ENCODE data around the gene WDR46. TPM values are rescaled to one million over a fixed set of nuclear protein-coding genes. Genes with fewer than 3 reads are reported as not detected.

WDR46 gene
- total RNA-seq, 1 experiment from 2014 or later: 90.6 TPM

DNA sequence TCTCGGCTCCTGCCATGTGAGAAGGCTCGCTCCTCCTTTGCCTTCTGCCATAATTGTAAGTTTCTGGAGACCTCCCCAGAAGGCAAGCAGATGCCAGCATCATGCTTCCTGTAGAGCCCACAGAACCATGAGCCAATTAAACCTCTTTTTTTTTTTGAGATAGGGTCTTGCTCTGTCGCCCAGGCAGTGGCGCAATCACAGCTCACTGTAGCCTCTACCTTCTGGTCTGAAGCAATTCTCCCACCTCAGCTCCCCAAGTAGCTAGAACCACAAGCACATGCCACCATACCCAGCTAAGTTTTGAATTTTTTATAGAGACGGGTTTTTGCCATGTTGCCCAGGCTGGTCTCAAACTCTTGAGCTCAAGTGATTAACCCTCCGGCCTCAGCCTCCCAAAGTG is 52.2 kb downstream of the WDR46 start:
- BruUV-seq (replicated peaks): no TSS peak
- RAD21 ChIA-PET (ENCODE audit: low non-redundant PET in 1 of 2, low total read pairs in 2 of 2, uncharacterized antibody in 2 of 2, unreplicated experiment in 2 of 2): no interaction called here
- Histone ChIP-seq H3K9ac (ENCODE audit: low read length) (no peak overlapping the region), H3K9me3 (ENCODE audit: control insufficient read depth in 1 of 2, insufficient read depth in 1 of 2, low read depth in 1 of 2, low read length in 2 of 2) (no peaks in the 10 kb centered on the region), H2AFZ (ENCODE audit: low read depth, low read length, poor library complexity, severe bottlenecking) (no peak overlapping the region), H3K79me2 (ENCODE audit: insufficient read depth, low read length) (no peaks in the 10 kb centered on the region), H3K36me3 (ENCODE audit: control insufficient read depth in 1 of 2, insufficient read depth in 2 of 2, low read length in 2 of 2) (no peaks in the 10 kb centered on the region), H3K9me2 (ENCODE audit: insufficient read depth) (no peaks in the 10 kb centered on the region), H3K27me3 (ENCODE audit: insufficient read depth, low read length) (no peaks in the 10 kb centered on the region; the same call in 1 of the 2 replicates), H4K20me1 (ENCODE audit: insufficient read depth) (no peaks in the 10 kb centered on the region), H3K4me1 (ENCODE audit: control insufficient read depth in 1 of 2, insufficient read depth in 2 of 2, low read length in 2 of 2) (no peaks in the 10 kb centered on the region), H3K27ac (ENCODE audit: low read depth, low read length) (no peak overlapping the region), H3K4me3 (replicated peaks in 1 of 2; ENCODE audit: low read depth in 1 of 2, low read length in 2 of 2) (no peak overlapping the region), H3K4me2 (ENCODE audit: low read length) (no peak overlapping the region)
- CTCF ChIA-PET: no interaction called here
- no peak for ATAC-seq
- POLR2A ChIA-PET: no interaction called here
- TF ChIP-seq EZH2phosphoT487 (IDR thresholded peaks at IDR 0.05; ENCODE audit: borderline replicate concordance) (no peak), ZFX (IDR thresholded peaks at IDR 0.05) (no peak), TCF7L2 (IDR thresholded peaks at IDR 0.05; ENCODE audit: borderline replicate concordance, extremely low read depth, insufficient read depth, insufficient read length) (no peak), YY1 (IDR thresholded peaks at IDR 0.05; ENCODE audit: extremely low read depth, insufficient replicate concordance, low read depth, low read length) (no peak), ZNF274 (IDR thresholded peaks at IDR 0.05; ENCODE audit: low read depth, low read length) (no peak), SRF (IDR thresholded peaks at IDR 0.05; ENCODE audit: low read depth) (no peak), ELF1 (IDR thresholded peaks at IDR 0.05; ENCODE audit: borderline replicate concordance, low read depth) (no peak), POLR2A (IDR thresholded peaks at IDR 0.05; ENCODE audit: borderline replicate concordance, extremely low read depth, insufficient read depth, insufficient read length) (no peak), CBX3 (IDR thresholded peaks at IDR 0.05; ENCODE audit: low read depth) (no peak), POLR2AphosphoS5 (IDR thresholded peaks at IDR 0.05; ENCODE audit: low read depth, low read length) (no peak), CEBPB (IDR thresholded peaks at IDR 0.05; ENCODE audit: low read depth) (no peak), RAD21 (IDR thresholded peaks at IDR 0.05; ENCODE audit: low read depth) (no peak), SIN3A (IDR thresholded peaks at IDR 0.05; ENCODE audit: low read depth) (no peak), EGR1 (IDR thresholded peaks at IDR 0.05; ENCODE audit: low read depth) (no peak), JUND (IDR thresholded peaks at IDR 0.05) (no peak)
- TF ChIP-seq, protein P1, sequence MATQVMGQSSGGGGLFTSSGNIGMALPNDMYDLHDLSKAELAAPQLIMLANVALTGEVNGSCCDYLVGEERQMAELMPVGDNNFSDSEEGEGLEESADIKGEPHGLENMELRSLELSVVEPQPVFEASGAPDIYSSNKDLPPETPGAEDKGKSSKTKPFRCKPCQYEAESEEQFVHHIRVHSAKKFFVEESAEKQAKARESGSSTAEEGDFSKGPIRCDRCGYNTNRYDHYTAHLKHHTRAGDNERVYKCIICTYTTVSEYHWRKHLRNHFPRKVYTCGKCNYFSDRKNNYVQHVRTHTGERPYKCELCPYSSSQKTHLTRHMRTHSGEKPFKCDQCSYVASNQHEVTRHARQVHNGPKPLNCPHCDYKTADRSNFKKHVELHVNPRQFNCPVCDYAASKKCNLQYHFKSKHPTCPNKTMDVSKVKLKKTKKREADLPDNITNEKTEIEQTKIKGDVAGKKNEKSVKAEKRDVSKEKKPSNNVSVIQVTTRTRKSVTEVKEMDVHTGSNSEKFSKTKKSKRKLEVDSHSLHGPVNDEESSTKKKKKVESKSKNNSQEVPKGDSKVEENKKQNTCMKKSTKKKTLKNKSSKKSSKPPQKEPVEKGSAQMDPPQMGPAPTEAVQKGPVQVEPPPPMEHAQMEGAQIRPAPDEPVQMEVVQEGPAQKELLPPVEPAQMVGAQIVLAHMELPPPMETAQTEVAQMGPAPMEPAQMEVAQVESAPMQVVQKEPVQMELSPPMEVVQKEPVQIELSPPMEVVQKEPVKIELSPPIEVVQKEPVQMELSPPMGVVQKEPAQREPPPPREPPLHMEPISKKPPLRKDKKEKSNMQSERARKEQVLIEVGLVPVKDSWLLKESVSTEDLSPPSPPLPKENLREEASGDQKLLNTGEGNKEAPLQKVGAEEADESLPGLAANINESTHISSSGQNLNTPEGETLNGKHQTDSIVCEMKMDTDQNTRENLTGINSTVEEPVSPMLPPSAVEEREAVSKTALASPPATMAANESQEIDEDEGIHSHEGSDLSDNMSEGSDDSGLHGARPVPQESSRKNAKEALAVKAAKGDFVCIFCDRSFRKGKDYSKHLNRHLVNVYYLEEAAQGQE (IDR thresholded peaks at IDR 0.05; ENCODE audit: low read depth): no peak
- TF ChIP-seq, protein P2, sequence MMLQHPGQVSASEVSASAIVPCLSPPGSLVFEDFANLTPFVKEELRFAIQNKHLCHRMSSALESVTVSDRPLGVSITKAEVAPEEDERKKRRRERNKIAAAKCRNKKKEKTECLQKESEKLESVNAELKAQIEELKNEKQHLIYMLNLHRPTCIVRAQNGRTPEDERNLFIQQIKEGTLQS (IDR thresholded peaks at IDR 0.05): no peak
- TF ChIP-seq, protein P3, sequence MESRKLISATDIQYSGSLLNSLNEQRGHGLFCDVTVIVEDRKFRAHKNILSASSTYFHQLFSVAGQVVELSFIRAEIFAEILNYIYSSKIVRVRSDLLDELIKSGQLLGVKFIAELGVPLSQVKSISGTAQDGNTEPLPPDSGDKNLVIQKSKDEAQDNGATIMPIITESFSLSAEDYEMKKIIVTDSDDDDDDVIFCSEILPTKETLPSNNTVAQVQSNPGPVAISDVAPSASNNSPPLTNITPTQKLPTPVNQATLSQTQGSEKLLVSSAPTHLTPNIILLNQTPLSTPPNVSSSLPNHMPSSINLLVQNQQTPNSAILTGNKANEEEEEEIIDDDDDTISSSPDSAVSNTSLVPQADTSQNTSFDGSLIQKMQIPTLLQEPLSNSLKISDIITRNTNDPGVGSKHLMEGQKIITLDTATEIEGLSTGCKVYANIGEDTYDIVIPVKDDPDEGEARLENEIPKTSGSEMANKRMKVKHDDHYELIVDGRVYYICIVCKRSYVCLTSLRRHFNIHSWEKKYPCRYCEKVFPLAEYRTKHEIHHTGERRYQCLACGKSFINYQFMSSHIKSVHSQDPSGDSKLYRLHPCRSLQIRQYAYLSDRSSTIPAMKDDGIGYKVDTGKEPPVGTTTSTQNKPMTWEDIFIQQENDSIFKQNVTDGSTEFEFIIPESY (IDR thresholded peaks at IDR 0.05; ENCODE audit: extremely low read depth, insufficient replicate concordance, low read length): no peak
- TF ChIP-seq, protein P4, sequence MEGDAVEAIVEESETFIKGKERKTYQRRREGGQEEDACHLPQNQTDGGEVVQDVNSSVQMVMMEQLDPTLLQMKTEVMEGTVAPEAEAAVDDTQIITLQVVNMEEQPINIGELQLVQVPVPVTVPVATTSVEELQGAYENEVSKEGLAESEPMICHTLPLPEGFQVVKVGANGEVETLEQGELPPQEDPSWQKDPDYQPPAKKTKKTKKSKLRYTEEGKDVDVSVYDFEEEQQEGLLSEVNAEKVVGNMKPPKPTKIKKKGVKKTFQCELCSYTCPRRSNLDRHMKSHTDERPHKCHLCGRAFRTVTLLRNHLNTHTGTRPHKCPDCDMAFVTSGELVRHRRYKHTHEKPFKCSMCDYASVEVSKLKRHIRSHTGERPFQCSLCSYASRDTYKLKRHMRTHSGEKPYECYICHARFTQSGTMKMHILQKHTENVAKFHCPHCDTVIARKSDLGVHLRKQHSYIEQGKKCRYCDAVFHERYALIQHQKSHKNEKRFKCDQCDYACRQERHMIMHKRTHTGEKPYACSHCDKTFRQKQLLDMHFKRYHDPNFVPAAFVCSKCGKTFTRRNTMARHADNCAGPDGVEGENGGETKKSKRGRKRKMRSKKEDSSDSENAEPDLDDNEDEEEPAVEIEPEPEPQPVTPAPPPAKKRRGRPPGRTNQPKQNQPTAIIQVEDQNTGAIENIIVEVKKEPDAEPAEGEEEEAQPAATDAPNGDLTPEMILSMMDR (IDR thresholded peaks at IDR 0.05 in 2 of 3, conservative IDR thresholded peaks at IDR 0.05 in 1 of 3; ENCODE audit: borderline replicate concordance in 1 of 3, insufficient read depth in 1 of 3, low read depth in 2 of 3, low read length in 2 of 3): no peak
- intact Hi-C loops (cut with micrococcal nuclease): no loop called here
- DNase-seq (ENCODE audit: low read depth, low spot score): no peak

All from HCT116 (cell line).